HG03571 (cell line): ENCODE results near the gene CSTPP1.
"Not testable (repeated sequence)": the region's sequence is repeated elsewhere in the genome, so short reads cannot be mapped to it uniquely, and the experiment has no call there.

Experiments
- ATAC-seq: cut with Tn5 transposase; IDR thresholded peaks from one replicate; pipeline ENCODE4 v1.9.1; 2021; ENCODE audit not compliant: unreplicated experiment

Gene CSTPP1

GRCh38 chr11:46984987-46985386 lies 48.4 kb downstream of the CSTPP1 start:
- no peak for ATAC-seq

DNA sequence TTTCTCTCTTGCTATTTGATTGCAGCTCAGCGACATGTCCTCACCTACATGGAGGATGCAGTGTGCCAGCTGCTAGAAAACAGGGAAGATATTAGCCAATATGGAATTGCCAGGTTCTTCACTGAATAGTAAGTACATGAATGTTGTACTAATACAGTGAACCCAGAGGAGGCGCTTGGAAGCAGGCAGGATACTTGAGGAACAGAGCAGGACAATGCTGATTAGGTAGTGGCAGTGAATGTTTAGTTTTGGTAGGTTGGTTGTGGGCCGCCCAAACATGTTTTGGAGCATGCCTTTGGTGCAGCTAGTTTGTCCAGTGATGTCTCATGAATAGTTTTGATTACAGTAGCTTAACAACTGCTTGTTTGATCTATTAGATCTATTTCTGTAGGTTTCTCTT lies 50.6 kb downstream of the CSTPP1 start:
- ATAC-seq, result no peak

DNA sequence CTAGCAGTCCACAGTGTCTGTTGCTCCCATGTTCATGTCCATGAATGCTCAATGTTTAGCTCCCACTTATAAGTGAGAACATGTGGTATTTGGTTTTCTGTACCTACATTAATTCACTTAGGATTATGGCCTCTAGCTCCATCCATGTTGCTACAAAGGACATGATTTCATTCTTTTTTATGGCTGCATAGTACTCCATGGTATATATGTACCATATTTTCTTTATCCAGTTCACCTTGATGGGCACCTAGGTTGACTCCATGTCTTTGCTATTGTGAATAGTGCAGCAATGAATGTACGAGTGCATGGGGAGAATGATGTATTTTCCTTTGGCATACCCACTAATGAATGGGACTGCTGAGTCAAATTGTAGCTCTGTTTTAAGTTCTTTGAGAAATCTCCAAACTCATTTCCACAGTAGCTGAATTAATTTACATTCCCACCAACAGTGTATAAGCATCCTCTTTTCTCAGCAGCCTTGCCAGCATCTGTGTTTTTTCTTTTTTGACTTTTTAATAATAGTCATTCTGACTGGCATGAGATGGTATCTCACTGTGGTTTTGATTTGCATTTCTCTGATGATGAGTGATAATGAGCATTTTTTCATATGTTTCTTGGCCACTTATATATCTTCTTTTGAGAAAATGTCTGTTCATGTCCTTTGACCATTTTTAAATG lies 53.4 kb downstream of the CSTPP1 start:
- not testable (repeated sequence) for ATAC-seq

DNA sequence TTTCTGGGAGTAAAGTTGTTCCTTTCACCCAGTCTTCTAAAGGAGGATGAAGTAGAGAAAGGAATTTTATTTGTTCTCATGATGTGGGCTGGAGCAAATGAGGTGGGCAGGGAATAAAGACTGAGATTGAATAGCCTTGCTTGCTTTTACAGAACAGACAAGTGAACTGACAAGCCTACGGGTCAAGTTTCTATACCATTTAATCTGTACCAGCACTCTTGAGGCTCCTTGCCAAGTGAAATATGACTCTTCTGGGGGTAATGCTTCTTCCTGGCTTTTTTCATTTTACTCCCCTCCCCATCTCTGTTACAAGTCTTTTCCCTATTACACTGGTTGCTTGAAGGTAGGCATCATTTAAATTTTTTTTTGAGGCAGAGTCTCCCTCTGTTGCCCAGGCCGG lies 54.8 kb downstream of the CSTPP1 start:
- no peak for ATAC-seq

DNA sequence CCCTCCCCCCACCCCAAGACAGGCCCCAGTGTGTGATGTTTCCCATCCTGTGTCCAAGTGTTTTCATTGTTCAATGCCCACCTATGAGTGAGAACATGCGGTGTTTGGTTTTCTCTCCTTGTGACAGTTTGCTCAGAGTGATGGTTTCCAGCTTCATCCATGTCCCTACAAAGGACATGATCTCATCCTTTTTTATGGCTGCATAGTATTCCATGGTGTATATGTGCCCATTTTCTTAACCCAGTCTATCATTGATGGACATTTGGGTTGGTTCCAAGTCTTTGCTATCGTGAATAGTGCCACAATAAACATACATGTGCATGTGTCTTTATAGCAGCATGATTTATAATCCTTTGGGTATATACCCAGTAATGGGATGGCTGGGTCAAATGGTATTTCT lies 55.8 kb downstream of the CSTPP1 start:
- ATAC-seq, result not testable (repeated sequence)

DNA sequence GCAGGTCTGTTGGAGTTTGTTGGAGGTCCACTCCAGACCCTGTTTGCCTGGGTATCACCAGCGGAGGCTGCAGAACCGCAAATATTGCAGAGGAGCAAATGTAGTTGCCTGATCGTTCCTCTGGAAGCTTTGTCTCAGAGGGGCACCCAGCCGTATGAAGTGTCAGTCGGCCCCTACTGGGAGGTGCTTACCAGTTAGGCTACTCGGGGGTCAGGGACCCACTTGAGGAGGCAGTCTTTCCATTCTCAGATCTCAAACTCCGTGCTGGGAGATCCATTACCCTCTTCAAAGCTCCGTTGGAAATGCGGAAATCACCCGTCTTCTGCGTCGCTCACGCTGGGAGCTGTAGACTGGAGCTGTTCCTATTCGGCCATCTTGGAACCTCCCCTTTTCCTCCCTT lies 61.2 kb downstream of the CSTPP1 start:
- not testable (repeated sequence) for ATAC-seq

- no peak for ATAC-seq
These were observed 62.7 kb downstream of the CSTPP1 start for GRCh38 chr11:46999217-46999616.

- ATAC-seq, result no peak
These were observed 63.5 kb downstream of the CSTPP1 start for GRCh38 chr11:47000033-47000432.

GRCh38 chr11:47001781-47002181 lies 65.2 kb downstream of the CSTPP1 start:
- ATAC-seq, result no peak

DNA sequence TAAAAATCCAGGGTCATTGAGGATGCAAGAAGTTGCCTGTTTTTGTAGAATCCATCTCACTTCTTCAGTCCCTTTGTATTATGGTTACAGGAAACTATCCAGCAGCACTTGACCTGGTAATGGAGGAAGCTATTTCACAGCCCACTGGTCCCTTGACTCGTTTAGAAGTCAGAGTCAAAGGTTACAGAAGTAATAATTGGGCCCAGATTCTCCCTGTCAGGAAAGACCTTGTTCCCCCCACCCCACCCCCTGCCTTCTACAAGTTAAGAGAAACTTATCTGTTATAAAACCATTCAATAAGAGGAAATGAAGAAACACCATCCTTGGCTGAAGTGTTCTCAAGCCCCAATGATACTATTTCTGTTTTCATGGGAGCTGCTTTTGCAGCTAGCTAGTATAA lies 65.8 kb downstream of the CSTPP1 start:
- ATAC-seq, result no peak

- ATAC-seq, result no peak
These were observed 66.8 kb downstream of the CSTPP1 start for GRCh38 chr11:47003180-47003877.

- no peak for ATAC-seq
These were observed 68.1 kb downstream of the CSTPP1 start for GRCh38 chr11:47004595-47005033.

GRCh38 chr11:47005441-47005840 lies 68.9 kb downstream of the CSTPP1 start:
- no peak for ATAC-seq

- ATAC-seq, result no peak
These were observed 71.0 kb downstream of the CSTPP1 start for GRCh38 chr11:47007579-47007978.

DNA sequence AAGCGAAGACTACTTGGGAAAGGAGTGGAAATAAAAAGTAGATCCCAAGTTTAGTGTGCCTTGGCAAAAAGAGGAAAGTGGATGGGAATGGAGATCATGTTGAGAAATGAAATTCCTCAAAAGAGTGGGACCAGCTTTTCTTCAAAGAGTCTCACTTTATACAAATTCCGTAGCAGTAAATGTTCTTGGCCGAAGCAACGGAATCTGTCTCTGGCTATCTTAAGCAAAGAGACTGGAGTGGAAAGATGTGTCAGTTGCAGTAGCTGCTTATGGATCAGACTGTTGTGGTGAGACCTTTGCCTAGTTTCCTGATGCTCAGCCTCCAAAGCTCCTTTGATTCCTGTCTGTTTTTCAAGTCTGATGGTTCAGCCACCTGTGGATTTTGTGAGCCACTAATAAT lies 73.6 kb downstream of the CSTPP1 start:
- no peak for ATAC-seq

- no peak for ATAC-seq
These were observed 77.5 kb downstream of the CSTPP1 start for GRCh38 chr11:47014097-47014496.

- ATAC-seq, result no peak
These were observed 82.1 kb downstream of the CSTPP1 start for GRCh38 chr11:47018637-47019036.

DNA sequence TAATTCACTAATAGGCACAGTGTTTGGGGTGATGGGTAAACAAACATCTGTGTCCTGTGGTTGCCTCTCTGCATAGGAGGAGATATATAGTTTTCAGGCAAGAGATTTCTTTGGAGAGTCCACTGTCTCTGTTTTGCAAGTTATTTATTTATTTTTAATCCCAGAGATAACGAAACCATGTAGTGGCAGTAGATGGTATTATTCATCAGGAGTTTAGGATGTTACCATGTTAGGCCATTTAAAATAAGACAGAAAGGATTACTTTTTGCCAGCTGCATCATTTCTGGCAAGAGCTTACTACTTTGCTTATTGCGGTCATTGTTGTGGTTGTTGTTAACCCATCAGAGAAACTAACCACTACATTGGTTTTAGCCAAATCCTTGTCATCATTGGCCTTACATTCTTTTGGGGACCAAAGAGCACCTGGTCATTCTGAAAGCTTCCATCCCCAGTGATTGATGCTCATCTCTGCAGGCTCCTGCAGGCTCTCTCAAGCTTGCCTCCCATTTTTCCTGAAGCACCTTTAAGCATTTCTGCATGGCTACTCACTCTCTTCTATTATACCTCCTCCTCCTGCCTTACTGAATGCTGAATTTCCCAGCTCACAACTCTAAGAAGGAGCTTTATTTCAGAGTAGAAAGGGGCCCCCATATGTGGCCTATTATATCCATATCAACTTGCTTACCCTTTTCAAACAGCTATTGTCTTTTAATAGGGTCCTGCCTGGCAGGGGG lies 84.4 kb downstream of the CSTPP1 start:
- ATAC-seq, result no peak

- no peak for ATAC-seq
These were observed 84.9 kb downstream of the CSTPP1 start for GRCh38 chr11:47021527-47021818.

GRCh38 chr11:47021965-47022364 lies 85.4 kb downstream of the CSTPP1 start:
- no peak for ATAC-seq

GRCh38 chr11:47028195-47029093 lies 91.9 kb downstream of the CSTPP1 start:
- ATAC-seq, result no peak
